Adipose tissue (tissue), 3 donors: ENCODE data around the gene AIMP2. TPM values are rescaled to one million over a fixed set of nuclear protein-coding genes. Genes with fewer than 3 reads are reported as not detected.
"Not testable (repeated sequence)": the region's sequence is repeated elsewhere in the genome, so short reads cannot be mapped to it uniquely, and the experiment has no call there.

Experiments used
- H3K27ac ChIP-seq: one replicate; pipeline ENCODE4 v1.5.1; 2013; ENCODE audit warnings: low read depth, low read length
- whole genome bisulfite sequencing, 3 donors: extraction: QIAGEN DNeasy Blood & Tissue Kit; methylation state at CpG; one replicate each; pipeline ENCODE4 v1.1.7; 2013; 5-methylcytosine and 5-hydroxymethylcytosine counted together
- polyA plus RNA-seq, 3 donors: library from polyadenylated mRNA; stranded (reverse); fragments of 200-250 nt; gene quantifications; one replicate each; pipeline ENCODE4 v1.2.3, GENCODE V29; 2013
- donor health status: healthy with polysubstance abuse.
- donor health status: Bipolar disorder and iron deficiency.
- donor health status: healthy.

Gene AIMP2
- 10 to 100 TPM; 18.9 to 31.2 (median 19.9) TPM for polyA plus RNA-seq

DNA sequence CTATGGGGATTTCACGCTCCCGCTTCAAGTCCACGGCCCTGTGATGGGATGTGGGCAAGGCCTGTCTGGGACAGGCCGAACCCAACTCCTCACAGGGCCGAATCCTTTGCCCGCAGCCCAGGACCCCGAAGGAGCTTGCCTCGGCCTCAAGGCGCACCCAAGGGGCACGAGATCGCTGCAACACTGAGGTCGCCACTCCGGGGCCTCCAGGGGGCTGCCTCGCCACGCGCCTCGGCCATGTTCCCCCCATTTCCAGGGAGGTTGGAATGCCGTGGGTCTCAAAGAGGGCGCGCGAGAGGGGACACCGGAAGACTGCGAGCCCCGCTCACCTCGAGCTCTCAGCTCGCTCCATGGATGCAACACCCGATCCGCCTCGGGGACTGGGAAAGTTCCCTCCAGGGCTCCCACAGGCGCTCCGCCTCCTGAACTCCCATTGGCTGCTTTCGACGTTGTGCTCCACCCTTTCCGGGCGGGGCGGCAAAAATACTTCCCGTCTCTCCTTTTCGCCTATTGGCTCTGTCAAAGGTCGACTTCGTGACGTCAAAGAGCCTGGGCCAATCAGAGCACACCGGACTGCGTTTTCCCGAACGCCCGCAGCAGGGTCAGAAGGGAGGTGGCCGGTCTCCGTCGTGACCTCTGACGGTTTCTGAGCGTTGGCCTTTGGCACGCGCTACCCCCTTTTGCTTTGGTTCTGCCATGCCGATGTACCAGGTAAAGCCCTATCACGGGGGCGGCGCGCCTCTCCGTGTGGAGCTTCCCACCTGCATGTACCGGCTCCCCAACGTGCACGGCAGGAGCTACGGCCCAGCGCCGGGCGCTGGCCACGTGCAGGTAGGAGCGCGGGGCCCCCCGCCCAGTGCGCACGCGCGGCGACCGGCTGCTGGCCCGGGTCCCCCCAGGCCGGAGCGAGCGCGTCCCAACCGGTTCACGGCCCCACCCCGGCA is at the start of gene AIMP2, which contains the start of gene PMS2:
TSS of gene AIMP2 (plus strand) at position 605 of the 944 bp plus-strand sequence. CDS start at position 697, 92 bp downstream.
TSS of gene PMS2 (minus strand) at position 382 of the 944 bp plus-strand sequence. CDS start at position 352, 30 bp downstream.
- 0% methylated on average over 80 to 84 of the region's 84 CpGs for WGBS, 3 donors
- H3K27ac ChIP-seq, result peak within 1 kb of the TSS; percentile 80

DNA sequence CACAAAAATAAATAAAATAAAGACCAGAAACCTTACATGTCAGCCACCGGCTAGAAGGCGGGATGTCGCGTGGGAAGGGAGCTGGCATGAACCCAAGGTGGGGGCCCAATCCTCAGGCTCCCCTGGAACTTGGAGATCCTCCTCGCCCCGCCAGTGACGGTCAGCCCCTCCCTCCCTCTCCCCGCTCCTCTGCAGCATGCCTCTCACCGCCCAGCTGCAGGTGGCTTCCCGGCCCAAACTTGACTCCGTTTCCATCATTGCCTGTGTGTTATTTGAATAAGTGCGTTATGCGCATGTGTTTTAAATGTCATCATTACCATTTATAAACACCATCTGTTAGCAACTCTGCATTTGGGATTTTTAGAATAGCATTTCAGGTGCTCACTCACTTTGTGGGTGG is 45.9 kb upstream of the AIMP2 start:
- not testable (repeated sequence) for H3K27ac ChIP-seq
- WGBS, 3 donors, result 26 to 39% (median 39%) methylated on average over 3 to 4 of the region's 13 CpGs

- not testable (repeated sequence) for H3K27ac ChIP-seq
- WGBS, 3 donors, result 89 to 94% (median 92%) methylated on average over 4 of the region's 7 CpGs
These were observed 45.3 kb upstream of the AIMP2 start for GRCh38 chr7:5963810-5964209.

DNA sequence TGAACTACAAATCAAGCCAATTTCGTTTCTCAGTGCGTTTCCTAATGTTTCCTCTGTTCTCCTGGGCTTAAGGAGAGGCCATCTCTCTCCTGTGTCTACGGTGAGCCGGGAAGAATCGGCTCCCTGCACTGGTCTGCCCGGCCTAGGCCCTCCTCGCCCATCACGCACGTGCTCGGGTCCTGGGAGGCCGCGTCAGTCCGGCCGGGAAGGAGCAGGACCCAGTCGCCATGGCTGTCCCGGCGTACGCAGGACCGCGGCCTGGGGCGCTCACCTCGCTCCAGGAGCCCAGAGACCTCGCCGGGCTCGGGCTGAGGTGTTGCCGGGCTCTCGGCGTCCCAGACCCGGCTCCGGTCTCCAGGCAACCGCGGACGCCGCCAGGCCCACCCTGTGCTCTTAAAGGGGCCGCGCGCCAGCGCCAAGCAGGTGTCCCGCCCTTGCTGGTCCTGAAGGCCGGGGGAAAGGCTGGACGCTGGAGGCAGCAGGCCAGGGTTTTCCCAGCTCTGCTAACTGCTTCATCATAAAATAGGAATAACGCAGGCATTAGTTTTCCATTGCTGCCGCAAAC is 38.6 kb upstream of the AIMP2 start, which contains the start of gene RSPH10B:
TSS of gene RSPH10B (minus strand) at position 343 of the 565 bp plus-strand sequence. CDS start 3,573 bp downstream, outside the sequence.
- 10 to 15% (median 12%) methylated on average over 6 to 25 of the region's 43 CpGs for WGBS, 3 donors
- H3K27ac ChIP-seq, result not testable (repeated sequence)

- H3K27ac ChIP-seq, result not testable (repeated sequence)
- no CpG with 5 or more reads among the region's 8 CpGs for WGBS, 3 donors
These were observed 35.5 kb upstream of the AIMP2 start for GRCh38 chr7:5973580-5973979.

DNA sequence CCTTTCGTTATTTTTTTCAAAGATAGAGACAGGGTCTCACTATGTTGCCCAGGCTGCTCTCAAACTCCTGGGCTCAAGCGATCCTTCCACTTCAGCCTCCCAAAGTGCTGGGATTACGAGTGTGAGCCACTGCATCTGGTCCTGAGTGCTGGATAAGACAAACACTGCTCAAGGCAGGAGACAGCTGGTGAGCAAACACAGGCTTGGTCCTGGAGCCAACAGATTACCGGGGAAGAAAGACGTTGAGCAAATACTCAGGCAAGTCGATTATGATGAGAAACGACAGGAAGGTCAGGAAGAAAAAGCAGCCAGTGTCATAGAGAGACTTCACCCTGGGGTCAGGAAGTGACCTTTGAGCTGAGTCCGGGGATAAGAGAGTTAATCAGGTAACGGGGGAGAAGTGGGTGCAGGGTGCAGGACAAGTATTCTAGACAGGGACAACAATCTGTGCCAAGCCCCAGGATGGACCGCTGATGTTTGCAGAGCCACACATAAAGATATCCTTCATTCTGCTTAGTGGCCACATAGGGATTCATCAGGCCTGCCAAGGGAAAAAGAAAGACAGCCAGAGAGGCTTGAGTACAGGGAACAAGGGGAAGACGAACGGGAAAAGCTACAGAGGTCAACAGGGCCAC is 29.3 kb upstream of the AIMP2 start:
- not testable (repeated sequence) for H3K27ac ChIP-seq
- WGBS, 3 donors, result 79 to 97% (median 91%) methylated on average over 1 to 2 of the region's 12 CpGs

DNA sequence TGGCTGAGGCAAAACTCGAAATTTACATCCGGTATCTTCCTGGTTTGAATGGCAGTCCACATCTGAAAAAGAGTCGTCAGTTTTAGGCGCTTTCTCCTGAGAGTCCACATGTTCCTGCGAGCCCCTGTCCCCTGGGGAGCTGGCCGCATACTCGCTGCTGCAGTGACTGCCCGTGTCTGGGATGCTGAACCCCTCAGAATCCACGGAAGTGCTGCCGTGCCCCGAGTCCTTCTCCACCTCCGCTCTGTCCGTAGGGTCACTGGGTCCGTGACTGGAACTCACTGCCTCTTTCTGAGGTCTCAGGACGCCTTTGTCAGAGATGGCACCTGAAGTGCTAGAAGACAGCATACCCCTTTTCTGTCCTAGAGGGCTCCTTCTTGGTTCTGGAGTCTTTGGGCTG is 22.0 kb upstream of the AIMP2 start:
- 89 to 90% (median 90%) methylated on average over 15 of the region's 15 CpGs for WGBS, 3 donors
- H3K27ac ChIP-seq, result not testable (repeated sequence)

GRCh38 chr7:5997210-5997808 is 11.8 kb upstream of the AIMP2 start:
- 55 to 60% (median 59%) methylated on average over 10 of the region's 10 CpGs for WGBS, 3 donors
- H3K27ac ChIP-seq, result no peak overlapping the region

DNA sequence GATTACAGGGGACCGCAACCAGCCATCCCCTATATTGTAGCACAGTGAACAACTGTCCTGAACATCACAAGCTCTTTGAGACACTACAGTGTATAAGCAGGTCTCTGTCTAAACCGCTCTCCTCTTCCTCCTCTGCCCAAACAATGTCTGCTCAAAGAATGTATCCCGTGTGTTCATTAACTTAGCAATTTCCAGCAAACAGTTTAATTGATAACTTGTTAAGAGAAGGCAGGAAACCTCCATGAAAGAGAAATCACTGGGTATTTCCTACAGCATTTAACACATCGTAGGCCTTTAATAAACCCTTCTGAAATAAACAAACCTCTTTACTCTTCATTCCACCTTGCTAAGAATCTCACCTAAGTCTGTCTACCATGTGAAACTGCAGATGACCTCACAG is 1.7 kb upstream of the AIMP2 start:
- H3K27ac ChIP-seq, result no peak overlapping the region
- WGBS, 3 donors, result 60 to 92% (median 78%) methylated on average over 4 of the region's 4 CpGs

- 46 to 49% (median 48%) methylated on average over 27 of the region's 27 CpGs for WGBS, 3 donors
These were observed 1.1 kb upstream of the AIMP2 start for GRCh38 chr7:6007835-6008590.

GRCh38 chr7:6010370-6010769 is 1.3 kb downstream of the AIMP2 start:
- H3K27ac ChIP-seq, result not testable (repeated sequence)
- 83 to 93% (median 84%) methylated on average over 8 of the region's 8 CpGs for WGBS, 3 donors

More at GRCh38 chr7:6007835-6008590, 1.1 kb upstream of the AIMP2 start:
- not testable (repeated sequence) for H3K27ac ChIP-seq

DNA sequence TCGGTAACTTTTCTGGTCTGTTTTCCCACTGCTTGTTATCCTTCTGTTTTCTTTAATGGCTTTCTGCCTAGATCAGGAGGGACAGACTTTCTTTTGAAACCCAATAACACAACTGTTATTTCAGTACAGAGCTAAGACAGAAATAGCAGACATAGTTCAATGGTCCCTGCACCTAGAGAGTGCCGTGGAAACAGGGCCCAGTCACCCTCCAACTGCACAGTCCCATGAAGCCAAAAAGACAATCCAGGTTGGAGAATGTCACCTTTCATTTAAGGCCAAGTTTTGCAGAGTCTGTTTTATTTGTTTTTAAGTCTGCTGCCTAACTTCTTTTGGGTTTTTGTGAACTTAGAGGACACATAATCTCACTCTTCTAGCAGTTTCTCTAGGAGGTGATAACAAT is 2.5 kb downstream of the AIMP2 start:
- 69 to 81% (median 73%) methylated on average over 2 of the region's 2 CpGs for WGBS, 3 donors

GRCh38 chr7:6012355-6013104 is 3.5 kb downstream of the AIMP2 start:
- H3K27ac ChIP-seq, result no peak overlapping the region
- 55 to 77% (median 72%) methylated on average over 14 of the region's 14 CpGs for WGBS, 3 donors

More for the DNA sequence above, 2.5 kb downstream of the AIMP2 start:
- H3K27ac ChIP-seq, result no peak overlapping the region

GRCh38 chr7:6015917-6016652 is 7.0 kb downstream of the AIMP2 start:
- H3K27ac ChIP-seq, result no peak overlapping the region
- 69 to 74% (median 73%) methylated on average over 8 of the region's 8 CpGs for WGBS, 3 donors

DNA sequence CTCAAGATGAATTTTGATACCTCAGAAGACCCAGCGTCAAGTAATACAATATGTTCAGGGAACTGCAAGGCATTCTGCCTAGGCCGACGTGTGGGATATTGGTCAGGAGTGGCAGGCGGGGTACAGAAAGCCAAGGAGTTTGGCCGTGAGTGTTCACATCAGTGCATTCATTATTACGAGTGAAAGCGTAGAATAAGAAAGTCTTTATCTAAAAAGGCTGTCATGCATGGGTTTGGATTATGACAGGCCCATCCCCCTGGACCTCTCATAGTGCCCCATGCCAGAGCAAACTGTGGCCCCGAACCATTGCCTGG is 7.5 kb downstream of the AIMP2 start:
- H3K27ac ChIP-seq, result no peak overlapping the region

DNA sequence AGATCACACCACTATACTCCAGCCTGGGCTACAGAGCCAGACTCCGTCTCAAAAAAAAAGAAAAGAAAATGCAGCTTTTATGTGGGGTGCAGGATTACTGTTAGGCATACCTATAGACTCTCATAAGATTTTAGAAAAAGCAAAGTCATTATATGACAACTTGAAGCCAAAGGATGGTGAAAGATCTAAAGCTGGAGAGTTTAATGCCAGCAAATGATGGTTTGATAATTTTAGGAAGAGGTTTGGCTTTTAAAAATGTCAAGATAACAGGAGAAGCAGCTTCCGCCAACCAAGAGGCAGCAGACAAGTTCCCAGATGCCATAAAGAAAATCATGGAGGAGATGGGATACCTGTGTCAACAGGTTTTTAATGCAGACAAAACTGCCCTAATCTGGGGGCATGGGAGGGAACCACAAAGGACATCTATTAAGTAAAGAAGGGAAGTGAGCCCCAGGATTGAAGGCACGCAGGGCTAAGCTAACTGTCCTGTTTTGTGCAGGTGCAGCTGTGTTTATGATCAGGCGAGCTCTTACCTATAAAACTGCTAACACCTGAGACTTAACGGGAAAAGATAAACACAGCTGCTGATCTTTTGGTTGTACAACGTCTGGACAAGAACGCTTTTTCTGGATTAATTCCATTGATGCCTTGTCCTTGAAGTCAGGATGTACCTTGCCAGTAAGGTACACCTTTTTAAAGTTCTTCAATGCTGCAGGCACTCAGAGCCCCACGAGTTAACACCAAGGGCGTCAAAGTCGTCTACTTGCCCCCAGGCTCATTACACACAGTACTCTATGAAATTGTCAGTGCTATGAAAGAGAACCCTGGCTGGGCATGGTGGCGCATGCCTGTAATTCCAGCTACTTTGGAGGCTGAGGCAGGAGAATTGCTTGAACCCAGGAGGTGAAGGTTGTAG is 11.6 kb downstream of the AIMP2 start:
- 62 to 92% (median 85%) methylated on average over 11 of the region's 11 CpGs for WGBS, 3 donors
- no peak overlapping the region for H3K27ac ChIP-seq

More for the DNA sequence above, 7.5 kb downstream of the AIMP2 start:
- WGBS, 3 donors, result 92 to 95% (median 94%) methylated on average over 8 of the region's 8 CpGs
